Suprapubic skin (tissue), 4 donors: ENCODE data around the gene COL5A1. TPM values are rescaled to one million over a fixed set of nuclear protein-coding genes. Genes with fewer than 3 reads are reported as not detected.

Experiments used
- DNase-seq, 2 donors: peaks; one replicate each; pipeline ENCODE4 v3.0.0-alpha.2; 2019; ENCODE audit warnings: low spot score in 2 of 2
- H3K27ac ChIP-seq: fragments of 200-600 bp; sonication (generic); one replicate; pipeline ENCODE4 v1.5.1; 2019
- H3K27me3 ChIP-seq: fragments of 200-600 bp; sonication (generic); one replicate; pipeline ENCODE4 v1.5.1; 2019
- H3K36me3 ChIP-seq: fragments of 200-600 bp; sonication (generic); one replicate; pipeline ENCODE4 v1.5.1; 2019
- H3K4me1 ChIP-seq: fragments of 200-600 bp; sonication (generic); one replicate; pipeline ENCODE4 v1.5.1; 2019
- H3K4me3 ChIP-seq: fragments of 200-600 bp; sonication (generic); one replicate; pipeline ENCODE4 v1.5.1; 2019; ENCODE audit warnings: mild to moderate bottlenecking
- H3K9me3 ChIP-seq: fragments of 200-600 bp; sonication (generic); one replicate; pipeline ENCODE4 v1.5.1; 2019
- CTCF ChIP-seq, 2 donors: fragments of 200-600 bp in 1 of 2; fragments of 450-650 bp in 1 of 2; sonication (generic) in 1 of 2; IDR thresholded peaks; one replicate each; pipeline ENCODE4 v1.5.1; 2016 to 2019; ENCODE audit warnings: antibody characterized with exemption in 2 of 2, mild to moderate bottlenecking in 1 of 2, moderate library complexity in 1 of 2
- EP300 ChIP-seq: sonication (generic); formaldehyde crosslinking; IDR thresholded peaks from one replicate; pipeline ENCODE4 v1.6.1; 2017; ENCODE audit warnings: antibody characterized with exemption
- POLR2A ChIP-seq, 2 donors: fragments of 450-650 bp; IDR thresholded peaks; one replicate each; pipeline ENCODE4 v1.6.1; 2017; ENCODE audit warnings: antibody characterized with exemption in 2 of 2, mild to moderate bottlenecking in 2 of 2, moderate library complexity in 2 of 2
- POLR2AphosphoS5 ChIP-seq, 3 donors: sonication (generic); formaldehyde crosslinking; IDR thresholded peaks; one replicate each; pipeline ENCODE4 v1.6.1; 2017; ENCODE audit warnings: antibody characterized with exemption in 3 of 3
- WGBS: methylation state at CpG from one replicate; pipeline ENCODE4 v1.1.5; 2018; 5-methylcytosine and 5-hydroxymethylcytosine counted together
- total RNA-seq, 4 donors: library from RNA; depleted of rRNA; stranded (reverse); fragments of >200 nt; gene quantifications; one replicate each; pipeline ENCODE4 v1.1.0, GENCODE V29; 2016

Gene COL5A1
- total RNA-seq, 4 donors from 2014 or later: 8.6 to 16.5 (median 15.4) TPM

- no peak overlapping the region for H3K4me3 ChIP-seq
- WGBS: 78% methylated on average over 5 of the region's 16 CpGs
- no peaks in the 10 kb centered on the region for H3K9me3 ChIP-seq
- no peaks in the 10 kb centered on the region for H3K27me3 ChIP-seq
- no peak for DNase-seq
- no peak overlapping the region for H3K27ac ChIP-seq
- peaks cover 23% of the 10 kb centered on the region for H3K4me1 ChIP-seq
- TF ChIP-seq EP300: no peak
- TF ChIP-seq CTCF (IDR thresholded peaks at IDR 0.05): no peak
- no peak for TF ChIP-seq POLR2AphosphoS5 (IDR thresholded peaks at IDR 0.05)
- TF ChIP-seq POLR2A (IDR thresholded peaks at IDR 0.05): no peak
- H3K36me3 ChIP-seq: peaks cover 4% of the 10 kb centered on the region
Observed at GRCh38 chr9:134733480-134734232, 92.1 kb downstream of the COL5A1 start.

GRCh38 chr9:134734270-134734669 lies 92.7 kb downstream of the COL5A1 start:
- DNase-seq: no peak
- TF ChIP-seq EP300 (no peak), POLR2AphosphoS5 (IDR thresholded peaks at IDR 0.05) (no peak), CTCF (IDR thresholded peaks at IDR 0.05) (no peak), POLR2A (IDR thresholded peaks at IDR 0.05) (no peak)
- peaks cover 23% of the 10 kb centered on the region for H3K4me1 ChIP-seq
- H3K9me3 ChIP-seq: no peaks in the 10 kb centered on the region
- H3K27me3 ChIP-seq: no peaks in the 10 kb centered on the region
- WGBS: 67% methylated on average over 4 of the region's 8 CpGs
- H3K4me3 ChIP-seq: no peak overlapping the region
- peaks cover 4% of the 10 kb centered on the region for H3K36me3 ChIP-seq
- no peak overlapping the region for H3K27ac ChIP-seq

- 30% methylated on average over 11 of the region's 20 CpGs for WGBS
- peaks cover 4% of the 10 kb centered on the region for H3K36me3 ChIP-seq
- H3K27me3 ChIP-seq: peaks cover 3% of the 10 kb centered on the region
- DNase-seq: peak; percentile 60 to 88
- TF ChIP-seq POLR2A (IDR thresholded peaks at IDR 0.05) (no peak), EP300 (no peak), POLR2AphosphoS5 (IDR thresholded peaks at IDR 0.05) (no peak), CTCF (IDR thresholded peaks at IDR 0.05) (no peak)
- H3K9me3 ChIP-seq: no peaks in the 10 kb centered on the region
- H3K4me3 ChIP-seq: no peak overlapping the region
- peaks cover 23% of the 10 kb centered on the region for H3K4me1 ChIP-seq
- H3K27ac ChIP-seq: no peak overlapping the region
Observed at GRCh38 chr9:134735441-134736175, 94.0 kb downstream of the COL5A1 start.

GRCh38 chr9:134736791-134737497 lies 95.3 kb downstream of the COL5A1 start:
- H3K4me1 ChIP-seq: peaks cover 23% of the 10 kb centered on the region
- no peak overlapping the region for H3K27ac ChIP-seq
- H3K9me3 ChIP-seq: no peaks in the 10 kb centered on the region
- DNase-seq: no peak
- 67% methylated on average over 11 of the region's 18 CpGs for WGBS
- no peak for TF ChIP-seq CTCF (IDR thresholded peaks at IDR 0.05)
- no peak for TF ChIP-seq EP300
- TF ChIP-seq POLR2A (IDR thresholded peaks at IDR 0.05): no peak
- TF ChIP-seq POLR2AphosphoS5 (IDR thresholded peaks at IDR 0.05): no peak
- no peak overlapping the region for H3K4me3 ChIP-seq
- peaks cover 2% of the 10 kb centered on the region for H3K36me3 ChIP-seq
- peaks cover 3% of the 10 kb centered on the region for H3K27me3 ChIP-seq
